Naive thymus-derived CD8-positive, alpha-beta T cell (primary cell): Measurements from ENCODE around the gene IL20RB. TPM values are rescaled to one million over a fixed set of nuclear protein-coding genes. Genes with fewer than 3 reads are reported as not detected.
A peak's percentile ranks its signal among the peaks of the same experiment; 100 is the strongest.

Source experiments
- ATAC-seq, 2 donors: fragments of 150-1000 bp; cut with Tn5 transposase in 1 of 2; sonication (Bioruptor Pico), chemical (Tn5 transposase) in 1 of 2; 1 replicate in 1 of 2; 2 replicates in 1 of 2; pipeline ENCODE4 v1.10.0; 2021; ENCODE audit warnings: mild to moderate bottlenecking in 2 of 2, moderate library complexity in 2 of 2
- POLR2A ChIA-PET: fragments of 350-600 bp; sonication (Branson Sonifier 250); formaldehyde crosslinking; loops from one replicate; lab custom pipeline; 2021; ENCODE audit warnings: antibody characterized with exemption; lab: Charles Lee
- DNase-seq, 10 donors: peaks; one replicate each; pipeline versions ENCODE4 v3.0.0 to v3.0.0-alpha.2; 2020 to 2022
- H3K27ac Mint-ChIP-seq, 10 donors: one replicate each; pipeline ENCODE4 v1.8.0; 2020 to 2022; ENCODE audit warnings: mild to moderate bottlenecking in 10 of 10, mixed read lengths in 10 of 10, moderate library complexity in 4 of 10, inconsistent platforms in 1 of 10
- H3K27me3 Mint-ChIP-seq, 5 donors: one replicate each; pipeline ENCODE4 v1.8.0; 2021 to 2022; ENCODE audit warnings: mixed read lengths in 5 of 5
- H3K36me3 Mint-ChIP-seq, 3 donors: one replicate each; pipeline ENCODE4 v1.8.0; 2020 to 2022; ENCODE audit warnings: mixed read lengths in 3 of 3, mild to moderate bottlenecking in 2 of 3, inconsistent platforms in 1 of 3
- H3K4me1 Mint-ChIP-seq, 4 donors: one replicate each; pipeline ENCODE4 v1.8.0; 2021 to 2022; ENCODE audit warnings: mixed read lengths in 4 of 4
- H3K4me3 Mint-ChIP-seq, 10 donors: one replicate each; pipeline ENCODE4 v1.8.0; 2020 to 2022; ENCODE audit warnings: mild to moderate bottlenecking in 10 of 10, mixed read lengths in 10 of 10, moderate library complexity in 6 of 10, inconsistent platforms in 1 of 10
- H3K9me3 Mint-ChIP-seq, 9 donors: one replicate each; pipeline ENCODE4 v1.8.0; 2020 to 2022; ENCODE audit warnings: mixed read lengths in 9 of 9, mild to moderate bottlenecking in 3 of 9, inconsistent platforms in 1 of 9, moderate library complexity in 1 of 9
- polyA plus RNA-seq, 3 donors: library from polyadenylated mRNA; unstranded; fragments of 300-500 nt; fragmentation: Illumina TruSeq; gene quantifications; one replicate each; pipeline ENCODE4 v1.2.3, GENCODE V29; 2021
- total RNA-seq, 8 experiments: library from RNA in 2 of 8; stranded (reverse) in 2 of 8; gene quantifications; one replicate each; pipeline ENCODE4 v1.2.3 and lab custom pipeline; 2021 to 2026

The IL20RB gene
- total and polyA plus RNA-seq, 5 experiments from 2014 or later = 0.68 to 3.9 (median 3.6) TPM; not detected in 2

DNA sequence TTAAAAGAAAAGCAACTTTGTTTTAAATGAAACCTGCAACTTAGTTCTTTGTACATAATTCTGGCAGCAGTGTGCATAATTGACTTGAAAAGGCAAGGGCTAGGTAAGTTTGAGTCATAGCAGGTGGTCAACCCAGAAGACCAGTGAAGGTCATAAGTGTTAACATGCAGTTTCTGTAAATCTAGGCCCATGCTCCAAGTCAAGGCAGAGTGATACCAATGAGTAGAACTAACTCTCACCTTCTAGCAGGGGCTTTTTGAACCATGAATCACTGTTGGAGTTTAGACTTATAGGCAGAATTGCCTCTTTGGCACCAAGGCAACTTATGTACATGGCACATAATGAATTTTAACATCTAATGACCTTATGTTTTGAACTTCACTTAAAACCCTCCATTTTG lies 29.5 kb upstream of the IL20RB start:
- H3K27ac Mint-ChIP-seq = peak overlapping the region in 2 of 10 donors; percentile 49 to 72
- no peak for DNase-seq
- no peaks in the 10 kb centered on the region for H3K27me3 Mint-ChIP-seq
- H3K36me3 Mint-ChIP-seq = peaks cover 11 to 43% (median 14%) of the 10 kb centered on the region in 3 donors
- POLR2A ChIA-PET = no interaction called here
- no peak for ATAC-seq
- H3K9me3 Mint-ChIP-seq = no peaks in the 10 kb centered on the region
- peaks cover 30 to 73% (median 55%) of the 10 kb centered on the region in 4 donors for H3K4me1 Mint-ChIP-seq
- H3K4me3 Mint-ChIP-seq = no peak overlapping the region

DNA sequence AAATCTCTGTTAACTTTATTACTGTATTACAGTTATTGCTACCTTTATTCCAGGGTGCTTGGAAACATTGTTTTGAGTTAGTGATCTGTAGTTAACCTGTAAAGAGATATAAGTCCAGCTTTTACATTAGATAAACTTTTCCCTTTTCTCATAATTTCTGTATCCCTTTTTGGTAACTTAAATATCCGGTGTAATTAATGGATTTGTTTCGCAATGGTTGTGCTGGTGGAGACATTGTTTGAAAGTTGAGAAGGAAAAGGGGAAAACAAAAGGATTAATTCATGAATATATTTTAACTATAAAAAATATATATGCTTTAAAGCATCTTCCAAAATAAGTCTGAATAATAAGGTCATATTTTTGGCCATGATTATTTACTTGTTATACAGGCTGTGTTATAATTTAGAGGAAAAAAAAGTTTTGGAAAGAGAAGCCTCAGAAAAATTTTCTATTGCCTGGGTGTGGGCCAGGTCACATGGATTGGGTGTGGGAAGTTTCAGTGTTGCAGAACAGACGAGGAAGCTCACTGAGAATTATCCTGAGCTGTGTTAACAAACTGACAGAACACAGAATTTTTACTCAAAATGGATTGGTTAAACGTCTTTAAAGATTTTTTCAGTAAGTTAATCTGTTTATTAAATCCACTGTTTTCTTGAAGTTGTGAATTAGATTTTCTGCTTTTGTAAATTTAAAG lies 27.7 kb upstream of the IL20RB start:
- peaks cover 14 to 62% (median 26%) of the 10 kb centered on the region in 3 donors for H3K36me3 Mint-ChIP-seq
- peaks cover 26 to 74% (median 56%) of the 10 kb centered on the region in 4 donors for H3K4me1 Mint-ChIP-seq
- ATAC-seq (no peak), DNase-seq (no peak)
- H3K27me3 Mint-ChIP-seq = no peaks in the 10 kb centered on the region
- POLR2A ChIA-PET = no interaction called here
- no peak overlapping the region for H3K4me3 Mint-ChIP-seq
- peak overlapping the region in 3 of 10 donors; percentile 8 to 77 (median 16) for H3K27ac Mint-ChIP-seq
- H3K9me3 Mint-ChIP-seq = no peaks in the 10 kb centered on the region

DNA sequence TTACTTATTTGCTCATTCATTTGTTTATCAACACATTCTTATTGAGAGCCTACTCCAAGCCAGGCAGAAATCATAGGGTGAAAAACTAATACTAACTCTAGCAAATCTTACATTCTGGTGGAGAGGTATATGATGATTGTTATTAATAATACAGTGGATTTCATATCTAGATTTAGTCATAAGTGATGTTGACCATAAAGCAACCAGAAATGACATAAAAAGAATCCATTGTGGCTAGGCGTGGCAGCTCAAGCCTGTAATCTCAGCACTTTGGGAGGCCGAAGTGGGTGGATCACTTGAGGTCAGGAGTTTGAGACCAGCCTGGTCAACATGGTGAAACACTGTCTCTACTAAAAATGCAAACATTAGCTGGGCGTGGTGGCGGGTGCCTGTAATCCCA lies 26.2 kb upstream of the IL20RB start:
- Mint-ChIP-seq H3K36me3 (peaks cover 17 to 76% (median 35%) of the 10 kb centered on the region in 3 donors), H3K27ac (peak overlapping the region in 7 of 10 donors; percentile 13 to 77 (median 46)), H3K27me3 (no peaks in the 10 kb centered on the region), H3K4me3 (peak overlapping the region in 1 of 10 donors; percentile 15), H3K4me1 (peaks cover 26 to 67% (median 53%) of the 10 kb centered on the region in 4 donors), H3K9me3 (peaks cover 0 to 1% (median 0%) of the 10 kb centered on the region in 9 donors)
- ATAC-seq = no peak
- no peak for DNase-seq
- POLR2A ChIA-PET = interaction anchor here (0.5 to 0.7 kb wide), 2 partner anchors 12 to 65 kb away, joined by 3 to 7 read pairs; no protein-coding TSS in a partner anchor

DNA sequence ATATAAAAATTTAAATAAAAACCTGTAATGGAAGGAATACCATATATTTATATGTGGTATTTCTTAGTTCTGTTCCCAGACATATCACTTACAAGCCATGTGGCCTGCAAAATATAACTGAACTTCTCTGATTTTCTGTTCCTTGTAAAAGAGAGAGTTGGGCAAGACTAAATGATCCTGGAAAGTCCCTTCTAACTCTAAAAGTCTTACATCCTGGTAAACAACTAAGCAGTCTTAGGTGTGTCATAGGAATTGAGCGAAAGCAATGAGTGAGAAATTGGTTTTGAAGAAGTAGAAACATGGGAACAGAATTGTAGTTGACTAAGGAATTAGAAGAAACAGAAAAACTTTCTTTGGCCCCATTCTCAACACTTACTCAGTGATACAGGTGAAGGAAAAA lies 25.3 kb upstream of the IL20RB start:
- H3K27ac Mint-ChIP-seq = peak overlapping the region in 8 of 10 donors; percentile 2 to 91 (median 62)
- H3K36me3 Mint-ChIP-seq = peaks cover 19 to 79% (median 36%) of the 10 kb centered on the region in 3 donors
- POLR2A ChIA-PET = no interaction called here
- peak overlapping the region in 1 of 10 donors; percentile 1 for H3K4me3 Mint-ChIP-seq
- H3K4me1 Mint-ChIP-seq = peaks cover 24 to 68% (median 54%) of the 10 kb centered on the region in 4 donors
- H3K9me3 Mint-ChIP-seq = peaks cover 0 to 5% (median 0%) of the 10 kb centered on the region in 9 donors
- ATAC-seq (peak in 1 of 2 donors; percentile 39), DNase-seq (no peak)
- H3K27me3 Mint-ChIP-seq = no peaks in the 10 kb centered on the region

DNA sequence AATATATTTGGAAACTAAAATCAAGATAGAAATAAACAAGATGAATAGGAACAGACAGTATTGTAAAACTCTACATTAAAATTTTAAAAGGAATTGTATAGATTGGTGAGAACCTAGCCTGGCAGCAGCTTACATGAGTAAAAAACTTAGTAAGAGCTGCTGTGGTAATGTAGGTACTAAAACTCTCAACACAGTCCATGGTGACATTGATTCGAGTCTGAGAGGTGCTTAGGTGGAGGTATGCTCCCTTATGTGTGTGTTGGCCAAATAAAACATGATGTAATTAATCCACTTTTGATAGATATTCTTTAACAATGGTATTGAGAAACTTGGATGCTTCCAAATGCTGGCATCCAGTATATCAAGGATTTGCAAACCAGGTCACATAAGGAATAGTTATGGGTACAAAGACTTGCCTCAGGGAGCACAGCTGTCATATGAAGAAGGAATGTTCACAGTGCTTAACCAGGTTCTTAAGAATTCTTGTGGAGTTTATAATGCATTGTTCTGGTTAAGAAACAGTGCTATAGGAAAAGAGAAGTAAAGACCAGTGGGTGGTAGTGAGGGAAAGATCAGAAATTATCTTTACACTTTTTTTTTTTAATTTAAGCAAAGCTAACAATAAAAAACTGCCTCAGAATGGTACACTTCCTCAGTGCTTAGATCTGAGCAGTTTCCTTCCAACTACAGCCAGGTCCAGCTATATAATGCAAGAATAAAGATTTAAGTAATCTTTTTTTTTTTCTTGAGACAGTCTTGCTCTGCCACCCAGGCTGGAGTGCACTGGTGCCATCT lies 24.6 kb upstream of the IL20RB start:
- Mint-ChIP-seq H3K9me3 (peaks cover 0 to 5% (median 0%) of the 10 kb centered on the region in 9 donors), H3K27ac (peak overlapping the region in 9 of 10 donors; percentile 2 to 91 (median 60)), H3K4me3 (no peak overlapping the region), H3K36me3 (peaks cover 14 to 77% (median 30%) of the 10 kb centered on the region in 3 donors), H3K4me1 (peaks cover 19 to 68% (median 55%) of the 10 kb centered on the region in 4 donors), H3K27me3 (no peaks in the 10 kb centered on the region)
- DNase-seq = no peak
- POLR2A ChIA-PET = interaction anchor here (1.0 kb wide), 1 partner anchor 71 kb away, joined by 3 read pairs; the partner anchor contains the start of gene NCK1
- no peak for ATAC-seq

DNA sequence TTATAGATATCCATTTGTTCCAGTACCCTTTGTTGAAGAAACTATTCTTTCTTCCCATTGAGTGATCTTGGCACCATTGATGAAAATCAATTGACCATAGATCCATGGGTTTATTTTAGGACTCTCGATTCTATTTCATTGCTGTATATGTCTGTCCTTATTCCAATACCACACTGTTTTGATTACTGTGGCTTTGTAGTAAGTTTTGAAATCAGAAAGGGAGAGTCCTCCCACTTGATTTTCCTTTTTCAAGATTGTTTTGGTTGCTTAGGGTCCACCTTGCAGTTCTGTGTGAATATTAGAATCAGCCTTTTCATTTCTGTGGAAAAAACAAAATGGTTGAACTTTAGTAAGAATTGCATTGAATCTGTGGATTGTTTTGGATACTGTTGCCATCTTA lies 20.6 kb upstream of the IL20RB start:
- Mint-ChIP-seq H3K4me3 (no peak overlapping the region), H3K9me3 (peaks cover 0 to 5% (median 0%) of the 10 kb centered on the region in 9 donors), H3K27ac (no peak overlapping the region), H3K4me1 (peaks cover 19 to 71% (median 70%) of the 10 kb centered on the region in 4 donors), H3K27me3 (no peaks in the 10 kb centered on the region), H3K36me3 (peaks cover 10 to 53% (median 25%) of the 10 kb centered on the region in 3 donors)
- POLR2A ChIA-PET = no interaction called here
- DNase-seq (no peak), ATAC-seq (no peak)

DNA sequence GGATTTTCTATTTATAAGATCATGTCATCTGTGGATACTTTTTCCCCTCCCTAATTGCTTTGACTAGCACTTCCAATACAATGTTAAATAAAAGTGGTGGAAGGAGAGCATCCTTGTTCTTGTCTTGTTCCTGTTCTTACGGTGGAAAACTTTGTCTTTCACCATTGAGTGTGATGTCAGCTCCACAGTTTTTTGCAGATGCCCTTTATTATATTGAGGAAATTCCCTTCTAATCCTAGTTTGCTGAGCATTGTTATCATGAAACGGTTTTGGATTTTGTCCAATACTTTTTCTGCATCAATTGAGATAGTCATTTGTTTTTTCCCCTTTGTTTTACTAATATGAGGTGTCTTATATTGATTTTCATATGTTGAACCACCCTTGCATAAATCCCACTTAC lies 19.9 kb upstream of the IL20RB start:
- ATAC-seq = no peak
- no peak for DNase-seq
- peaks cover 20 to 73% (median 71%) of the 10 kb centered on the region in 4 donors for H3K4me1 Mint-ChIP-seq
- no peak overlapping the region for H3K4me3 Mint-ChIP-seq
- peaks cover 0 to 5% (median 0%) of the 10 kb centered on the region in 9 donors for H3K9me3 Mint-ChIP-seq
- H3K27ac Mint-ChIP-seq = peak overlapping the region in 3 of 10 donors; percentile 2 to 49 (median 45)
- POLR2A ChIA-PET = interaction anchor here (0.6 to 1.0 kb wide), 2 partner anchors 10 to 75 kb away, joined by 3 to 4 read pairs; partner anchors contain the start of gene NCK1
- H3K27me3 Mint-ChIP-seq = no peaks in the 10 kb centered on the region
- H3K36me3 Mint-ChIP-seq = peaks cover 10 to 48% (median 25%) of the 10 kb centered on the region in 3 donors

DNA sequence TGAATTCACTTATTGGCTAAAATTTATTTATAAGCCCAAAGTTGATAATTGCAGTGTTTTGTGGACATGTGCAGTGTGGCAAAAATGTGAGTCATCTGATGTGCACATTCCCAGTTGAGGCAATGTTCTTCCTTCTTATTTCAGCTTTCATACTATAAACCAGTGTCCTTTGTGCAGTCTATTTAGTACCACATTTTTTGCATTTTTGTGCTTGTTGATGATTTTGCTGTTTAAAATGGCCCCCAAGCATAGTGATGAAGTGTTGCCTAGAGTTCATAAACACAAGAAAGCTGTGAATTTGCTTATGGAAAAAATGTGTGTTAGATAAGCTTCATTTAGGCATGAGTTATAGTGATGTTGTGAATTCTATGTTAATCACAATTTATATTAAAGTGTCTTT lies 19.4 kb upstream of the IL20RB start:
- Mint-ChIP-seq H3K4me3 (no peak overlapping the region), H3K9me3 (peaks cover 0 to 5% (median 0%) of the 10 kb centered on the region in 9 donors), H3K36me3 (peaks cover 7 to 43% (median 24%) of the 10 kb centered on the region in 3 donors), H3K4me1 (peaks cover 19 to 73% (median 71%) of the 10 kb centered on the region in 4 donors), H3K27ac (peak overlapping the region in 2 of 10 donors; percentile 45 to 49), H3K27me3 (no peaks in the 10 kb centered on the region)
- ATAC-seq (no peak), DNase-seq (no peak)
- POLR2A ChIA-PET = interaction anchor here (0.6 to 1.6 kb wide), 3 partner anchors 9 to 77 kb away, joined by 3 to 5 read pairs (median 4); partner anchors contain the start of gene NCK1

DNA sequence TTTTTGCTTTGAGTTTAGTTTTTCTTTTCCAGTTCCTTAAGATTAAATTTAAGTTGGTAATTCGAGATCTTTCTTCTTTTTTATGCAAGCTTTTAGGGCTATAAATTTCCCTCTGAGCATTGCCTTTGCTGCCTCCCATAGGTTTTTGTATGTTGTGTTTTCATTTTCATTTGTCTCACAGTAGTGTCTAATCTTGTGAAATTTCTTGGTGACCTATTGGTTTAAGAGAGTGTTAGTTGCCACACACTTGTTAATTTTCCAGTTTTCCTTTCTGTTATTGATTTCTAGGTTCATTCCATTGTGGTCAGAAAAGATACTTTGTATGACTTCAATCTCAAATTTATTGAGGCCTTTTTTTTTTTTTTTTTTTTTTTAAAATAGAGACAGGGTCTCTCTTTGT lies 18.3 kb upstream of the IL20RB start:
- Mint-ChIP-seq H3K27ac (peak overlapping the region in 7 of 10 donors; percentile 2 to 55 (median 15)), H3K4me1 (peaks cover 23 to 72% (median 69%) of the 10 kb centered on the region in 4 donors), H3K27me3 (no peaks in the 10 kb centered on the region), H3K9me3 (peaks cover 0 to 5% (median 0%) of the 10 kb centered on the region in 9 donors), H3K4me3 (peak overlapping the region in 7 of 10 donors; percentile 16 to 80 (median 42)), H3K36me3 (peaks cover 5 to 39% (median 19%) of the 10 kb centered on the region in 3 donors)
- POLR2A ChIA-PET = interaction anchor here (1.6 kb wide), 1 partner anchor 78 kb away, joined by 5 read pairs; no protein-coding TSS in a partner anchor
- DNase-seq (no peak), ATAC-seq (no peak)

DNA sequence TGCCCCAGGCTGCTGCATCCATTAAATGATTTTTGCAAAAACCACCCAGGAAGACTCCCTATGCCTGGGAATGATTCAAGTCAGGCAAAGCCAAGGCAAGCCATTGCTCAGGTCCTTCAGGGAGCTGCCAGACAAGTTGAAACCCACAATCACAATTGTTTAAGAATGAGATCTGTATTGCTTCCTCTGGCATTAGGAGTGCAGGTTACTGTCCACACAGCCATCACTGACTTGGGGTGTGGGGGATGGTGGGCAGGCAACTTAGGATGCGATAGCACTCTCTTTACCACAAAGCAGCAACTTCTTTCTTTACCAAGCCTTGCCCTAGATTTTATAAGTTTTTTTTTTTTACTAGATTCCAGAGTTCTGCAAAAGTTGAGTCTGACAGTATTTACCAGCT lies 15.0 kb upstream of the IL20RB start:
- peaks cover 22 to 71% (median 57%) of the 10 kb centered on the region in 4 donors for H3K4me1 Mint-ChIP-seq
- no peaks in the 10 kb centered on the region for H3K27me3 Mint-ChIP-seq
- DNase-seq (no peak), ATAC-seq (no peak)
- H3K36me3 Mint-ChIP-seq = peaks cover 0 to 32% (median 12%) of the 10 kb centered on the region in 3 donors
- POLR2A ChIA-PET = no interaction called here
- H3K4me3 Mint-ChIP-seq = no peak overlapping the region
- peak overlapping the region in 7 of 10 donors; percentile 0 to 86 (median 49) for H3K27ac Mint-ChIP-seq
- H3K9me3 Mint-ChIP-seq = no peaks in the 10 kb centered on the region

DNA sequence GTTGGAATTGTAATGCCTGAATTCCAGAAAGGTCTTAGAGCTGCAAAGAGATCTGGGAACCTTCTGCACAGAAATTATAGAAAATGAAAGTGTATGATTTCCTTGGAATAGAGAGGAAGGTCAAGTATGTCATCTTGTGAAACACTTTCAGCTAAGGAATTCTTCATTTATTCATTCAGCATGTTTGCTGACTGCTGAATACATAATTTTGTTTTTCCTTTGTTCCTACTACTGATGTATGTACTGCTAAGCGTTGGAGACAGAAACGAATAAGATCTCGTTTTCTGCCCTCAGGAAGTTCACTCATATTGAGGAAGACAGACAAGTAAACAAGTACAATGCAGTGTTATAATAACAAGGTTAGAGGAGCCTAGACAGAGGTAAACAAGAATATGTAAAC lies 14.3 kb upstream of the IL20RB start:
- peaks cover 0 to 35% (median 12%) of the 10 kb centered on the region in 3 donors for H3K36me3 Mint-ChIP-seq
- peaks cover 22 to 66% (median 54%) of the 10 kb centered on the region in 4 donors for H3K4me1 Mint-ChIP-seq
- ATAC-seq (no peak), DNase-seq (no peak)
- H3K9me3 Mint-ChIP-seq = no peaks in the 10 kb centered on the region
- no peaks in the 10 kb centered on the region for H3K27me3 Mint-ChIP-seq
- POLR2A ChIA-PET = no interaction called here
- peak overlapping the region in 8 of 10 donors; percentile 0 to 65 (median 34) for H3K27ac Mint-ChIP-seq
- no peak overlapping the region for H3K4me3 Mint-ChIP-seq

DNA sequence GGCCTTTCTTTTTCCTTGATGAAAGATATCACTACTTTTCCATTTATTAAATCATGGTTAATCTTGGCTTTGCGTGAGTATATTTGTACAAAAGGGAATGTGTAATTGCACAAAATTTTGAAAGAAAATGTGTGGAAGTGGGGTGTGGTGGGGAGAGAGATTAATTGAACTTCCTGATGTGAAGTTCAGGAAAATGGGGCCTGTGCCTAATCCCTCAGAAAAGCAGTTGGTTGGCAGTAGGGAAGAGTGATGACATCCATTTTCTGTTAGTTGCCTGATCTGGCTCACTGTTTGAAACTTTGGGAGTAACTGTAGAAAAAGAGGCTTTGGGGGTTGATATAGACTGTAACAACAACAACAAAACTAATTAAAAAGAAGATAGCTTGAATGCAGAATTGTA lies 10.8 kb upstream of the IL20RB start:
- ATAC-seq (no peak), DNase-seq (no peak)
- H3K4me3 Mint-ChIP-seq = no peak overlapping the region
- H3K36me3 Mint-ChIP-seq = peaks cover 0 to 40% (median 12%) of the 10 kb centered on the region in 3 donors
- POLR2A ChIA-PET = no interaction called here
- H3K9me3 Mint-ChIP-seq = no peaks in the 10 kb centered on the region
- H3K27ac Mint-ChIP-seq = peak overlapping the region in 3 of 10 donors; percentile 17 to 51 (median 21)
- peaks cover 16 to 47% (median 35%) of the 10 kb centered on the region in 4 donors for H3K4me1 Mint-ChIP-seq
- no peaks in the 10 kb centered on the region for H3K27me3 Mint-ChIP-seq
